ENCODE results near the gene GLT8D2.

DNA sequence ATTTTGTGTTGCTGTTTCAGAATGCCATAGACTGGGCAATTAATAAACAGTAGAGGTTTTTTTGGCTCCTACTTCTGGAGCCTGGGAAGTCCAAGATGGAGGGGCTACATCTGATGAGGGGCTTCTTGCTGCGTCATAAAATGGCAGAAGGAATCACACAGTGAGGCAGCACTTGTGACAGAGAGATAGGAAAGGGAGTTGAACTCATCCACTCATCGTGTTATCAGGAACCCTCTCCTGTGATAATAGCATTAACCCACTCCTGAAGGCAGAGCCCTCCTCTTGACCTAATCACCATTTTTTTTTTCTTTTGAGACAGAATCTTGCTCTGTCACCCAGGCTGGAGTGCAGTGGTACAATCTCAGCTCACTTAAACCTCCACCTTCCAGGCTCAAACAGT is 74.6 kb downstream of the GLT8D2 start:
- TF ChIP-seq TCF4 (CRISPR knock-in tag; IDR thresholded peaks at IDR 0.05; ENCODE audit: borderline replicate concordance) (no peak), RARB (CRISPR knock-in tag; IDR thresholded peaks at IDR 0.05) (no peak), CSDC2 (CRISPR knock-in tag; IDR thresholded peaks at IDR 0.05) (no peak), ZNF70 (CRISPR knock-in tag; IDR thresholded peaks at IDR 0.05) (no peak), ARNTL (CRISPR knock-in tag; IDR thresholded peaks at IDR 0.05; ENCODE audit: borderline replicate concordance, low read depth) (no peak), OSR1 (CRISPR knock-in tag; IDR thresholded peaks at IDR 0.05) (no peak), ZNF565 (CRISPR knock-in tag; conservative IDR thresholded peaks at IDR 0.05; ENCODE audit: low read depth) (no peak), ZFP30 (CRISPR knock-in tag; IDR thresholded peaks at IDR 0.05) (no peak), ZC3H10 (CRISPR knock-in tag; IDR thresholded peaks at IDR 0.05) (no peak)
- TF ChIP-seq, protein P1, sequence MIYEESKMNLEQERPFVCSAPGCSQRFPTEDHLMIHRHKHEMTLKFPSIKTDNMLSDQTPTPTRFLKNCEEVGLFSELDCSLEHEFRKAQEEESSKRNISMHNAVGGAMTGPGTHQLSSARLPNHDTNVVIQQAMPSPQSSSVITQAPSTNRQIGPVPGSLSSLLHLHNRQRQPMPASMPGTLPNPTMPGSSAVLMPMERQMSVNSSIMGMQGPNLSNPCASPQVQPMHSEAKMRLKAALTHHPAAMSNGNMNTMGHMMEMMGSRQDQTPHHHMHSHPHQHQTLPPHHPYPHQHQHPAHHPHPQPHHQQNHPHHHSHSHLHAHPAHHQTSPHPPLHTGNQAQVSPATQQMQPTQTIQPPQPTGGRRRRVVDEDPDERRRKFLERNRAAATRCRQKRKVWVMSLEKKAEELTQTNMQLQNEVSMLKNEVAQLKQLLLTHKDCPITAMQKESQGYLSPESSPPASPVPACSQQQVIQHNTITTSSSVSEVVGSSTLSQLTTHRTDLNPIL (CRISPR knock-in tag; IDR thresholded peaks at IDR 0.05; ENCODE audit: low read depth) = no peak
- TF ChIP-seq, protein P2, sequence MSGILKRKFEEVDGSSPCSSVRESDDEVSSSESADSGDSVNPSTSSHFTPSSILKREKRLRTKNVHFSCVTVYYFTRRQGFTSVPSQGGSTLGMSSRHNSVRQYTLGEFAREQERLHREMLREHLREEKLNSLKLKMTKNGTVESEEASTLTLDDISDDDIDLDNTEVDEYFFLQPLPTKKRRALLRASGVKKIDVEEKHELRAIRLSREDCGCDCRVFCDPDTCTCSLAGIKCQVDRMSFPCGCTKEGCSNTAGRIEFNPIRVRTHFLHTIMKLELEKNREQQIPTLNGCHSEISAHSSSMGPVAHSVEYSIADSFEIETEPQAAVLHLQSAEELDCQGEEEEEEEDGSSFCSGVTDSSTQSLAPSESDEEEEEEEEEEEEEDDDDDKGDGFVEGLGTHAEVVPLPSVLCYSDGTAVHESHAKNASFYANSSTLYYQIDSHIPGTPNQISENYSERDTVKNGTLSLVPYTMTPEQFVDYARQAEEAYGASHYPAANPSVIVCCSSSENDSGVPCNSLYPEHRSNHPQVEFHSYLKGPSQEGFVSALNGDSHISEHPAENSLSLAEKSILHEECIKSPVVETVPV (CRISPR knock-in tag; IDR thresholded peaks at IDR 0.05) = no peak
- TF ChIP-seq, protein P3, sequence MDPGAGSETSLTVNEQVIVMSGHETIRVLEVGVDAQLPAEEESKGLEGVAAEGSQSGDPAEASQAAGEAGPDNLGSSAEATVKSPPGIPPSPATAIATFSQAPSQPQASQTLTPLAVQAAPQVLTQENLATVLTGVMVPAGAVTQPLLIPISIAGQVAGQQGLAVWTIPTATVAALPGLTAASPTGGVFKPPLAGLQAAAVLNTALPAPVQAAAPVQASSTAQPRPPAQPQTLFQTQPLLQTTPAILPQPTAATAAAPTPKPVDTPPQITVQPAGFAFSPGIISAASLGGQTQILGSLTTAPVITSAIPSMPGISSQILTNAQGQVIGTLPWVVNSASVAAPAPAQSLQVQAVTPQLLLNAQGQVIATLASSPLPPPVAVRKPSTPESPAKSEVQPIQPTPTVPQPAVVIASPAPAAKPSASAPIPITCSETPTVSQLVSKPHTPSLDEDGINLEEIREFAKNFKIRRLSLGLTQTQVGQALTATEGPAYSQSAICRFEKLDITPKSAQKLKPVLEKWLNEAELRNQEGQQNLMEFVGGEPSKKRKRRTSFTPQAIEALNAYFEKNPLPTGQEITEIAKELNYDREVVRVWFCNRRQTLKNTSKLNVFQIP (CRISPR knock-in tag; IDR thresholded peaks at IDR 0.05; ENCODE audit: borderline replicate concordance, low read depth) = no peak
- TF ChIP-seq, protein P4, sequence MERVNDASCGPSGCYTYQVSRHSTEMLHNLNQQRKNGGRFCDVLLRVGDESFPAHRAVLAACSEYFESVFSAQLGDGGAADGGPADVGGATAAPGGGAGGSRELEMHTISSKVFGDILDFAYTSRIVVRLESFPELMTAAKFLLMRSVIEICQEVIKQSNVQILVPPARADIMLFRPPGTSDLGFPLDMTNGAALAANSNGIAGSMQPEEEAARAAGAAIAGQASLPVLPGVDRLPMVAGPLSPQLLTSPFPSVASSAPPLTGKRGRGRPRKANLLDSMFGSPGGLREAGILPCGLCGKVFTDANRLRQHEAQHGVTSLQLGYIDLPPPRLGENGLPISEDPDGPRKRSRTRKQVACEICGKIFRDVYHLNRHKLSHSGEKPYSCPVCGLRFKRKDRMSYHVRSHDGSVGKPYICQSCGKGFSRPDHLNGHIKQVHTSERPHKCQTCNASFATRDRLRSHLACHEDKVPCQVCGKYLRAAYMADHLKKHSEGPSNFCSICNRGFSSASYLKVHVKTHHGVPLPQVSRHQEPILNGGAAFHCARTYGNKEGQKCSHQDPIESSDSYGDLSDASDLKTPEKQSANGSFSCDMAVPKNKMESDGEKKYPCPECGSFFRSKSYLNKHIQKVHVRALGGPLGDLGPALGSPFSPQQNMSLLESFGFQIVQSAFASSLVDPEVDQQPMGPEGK (CRISPR knock-in tag; IDR thresholded peaks at IDR 0.05; ENCODE audit: borderline replicate concordance) = no peak

Measured in SK-N-SH treated with all-trans-retinoic acid at 6 μM for 48 hours (cell line).